CD14-positive monocyte (primary cell): Measurements from ENCODE around the gene PDE6B. TPM values are rescaled to one million over a fixed set of nuclear protein-coding genes. Genes with fewer than 3 reads are reported as not detected.
"Not testable (repeated sequence)": the region's sequence is repeated elsewhere in the genome, so short reads cannot be mapped to it uniquely, and the experiment has no call there.

Source experiments
- DNase-seq, 3 donors: peaks; one replicate each; pipeline ENCODE4 v3.0.0-alpha.2; 2011 to 2022
- H2AFZ ChIP-seq: 2 replicates; pipeline ENCODE4 v1.6.0; 2012; ENCODE audit warnings: mild to moderate bottlenecking, low read depth, low read length, inconsistent platforms; ENCODE audit not compliant: insufficient read depth, poor library complexity, severe bottlenecking
- H3K27ac ChIP-seq, 2 donors: 1 replicate in 1 of 2; 2 replicates in 1 of 2; pipeline ENCODE4 v1.5.1; 2012 to 2013; ENCODE audit warnings: low read length in 2 of 2, control low read depth in 1 of 2, inconsistent platforms in 1 of 2, low read depth in 1 of 2, mild to moderate bottlenecking in 1 of 2
- H3K27me3 ChIP-seq, 2 donors: one replicate each; pipeline versions ENCODE4 v1.6.0 to v1.6.1; 2011 to 2013; ENCODE audit warnings: low read length in 2 of 2; ENCODE audit not compliant: control insufficient read depth in 2 of 2, insufficient read depth in 2 of 2
- H3K36me3 ChIP-seq, 2 donors: replicated peaks in 1 of 2; 1 replicate in 1 of 2; 2 replicates in 1 of 2; pipeline versions ENCODE4 v1.5.1 to v1.6.1; 2012 to 2013; ENCODE audit warnings: low read length in 2 of 2, control low read depth in 1 of 2, inconsistent platforms in 1 of 2, mild to moderate bottlenecking in 1 of 2; ENCODE audit not compliant: insufficient read depth in 2 of 2, control insufficient read depth in 1 of 2
- H3K4me1 ChIP-seq, 2 donors: 1 replicate in 1 of 2; 2 replicates in 1 of 2; pipeline versions ENCODE4 v1.5.1 to v1.6.1; 2012 to 2013; ENCODE audit warnings: low read length in 2 of 2, control low read depth in 1 of 2, inconsistent platforms in 1 of 2, mild to moderate bottlenecking in 1 of 2, moderate library complexity in 1 of 2; ENCODE audit not compliant: insufficient read depth in 2 of 2, control insufficient read depth in 1 of 2
- H3K4me2 ChIP-seq: replicated peaks from 2 replicates; pipeline ENCODE3; 2012; ENCODE audit warnings: low read length, moderate library complexity, mild to moderate bottlenecking; ENCODE audit not compliant: poor library complexity, severe bottlenecking; ENCODE audit errors: extremely low read depth
- H3K4me3 ChIP-seq, 3 experiments: fragments of 200-600 bp in 1 of 3; sonication (generic) in 1 of 3; replicated peaks in 1 of 3; 1 replicate in 2 of 3; 2 replicates in 1 of 3; pipeline ENCODE4 v1.5.1; 2011 to 2013; ENCODE audit warnings: low read length in 3 of 3, mild to moderate bottlenecking in 3 of 3, control low read depth in 2 of 3, low read depth in 2 of 3, inconsistent platforms in 1 of 3, moderate library complexity in 1 of 3
- H3K79me2 ChIP-seq: 2 replicates; pipeline ENCODE4 v1.6.0; 2012; ENCODE audit warnings: mild to moderate bottlenecking, control low read depth, inconsistent platforms, low read length, moderate library complexity; ENCODE audit not compliant: insufficient read depth
- H3K9ac ChIP-seq: 2 replicates; pipeline ENCODE4 v1.6.0; 2017; ENCODE audit warnings: low read length, mild to moderate bottlenecking; ENCODE audit not compliant: insufficient read depth, poor library complexity, severe bottlenecking
- H3K9me3 ChIP-seq, 2 donors: replicated peaks in 1 of 2; 1 replicate in 1 of 2; 2 replicates in 1 of 2; pipeline versions ENCODE4 v1.5.1 to v1.6.1; 2012 to 2013; ENCODE audit warnings: low read length in 2 of 2, control low read depth in 1 of 2; ENCODE audit not compliant: control insufficient read depth in 1 of 2, insufficient read depth in 1 of 2
- H4K20me1 ChIP-seq: 2 replicates; pipeline ENCODE4 v1.6.0; 2012; ENCODE audit warnings: mild to moderate bottlenecking, low read length, control low read depth, moderate library complexity; ENCODE audit not compliant: insufficient read depth
- H3K27ac Mint-ChIP-seq, 7 donors: one replicate each; pipeline ENCODE4 v1.8.0; 2020; ENCODE audit warnings: mild to moderate bottlenecking in 7 of 7, mixed read lengths in 7 of 7, moderate library complexity in 6 of 7, inconsistent platforms in 2 of 7
- H3K27me3 Mint-ChIP-seq, 3 donors: one replicate each; pipeline ENCODE4 v1.8.0; 2021 to 2022; ENCODE audit warnings: low read depth in 3 of 3, mild to moderate bottlenecking in 3 of 3, mixed read lengths in 3 of 3, moderate library complexity in 3 of 3, inconsistent platforms in 1 of 3
- H3K36me3 Mint-ChIP-seq, 2 donors: one replicate each; pipeline ENCODE4 v1.8.0; 2020; ENCODE audit warnings: mixed read lengths in 2 of 2, inconsistent platforms in 1 of 2, mild to moderate bottlenecking in 1 of 2
- H3K4me1 Mint-ChIP-seq: one replicate; pipeline ENCODE4 v1.8.0; 2020; ENCODE audit warnings: mild to moderate bottlenecking, mixed read lengths
- H3K4me3 Mint-ChIP-seq, 2 donors: one replicate each; pipeline ENCODE4 v1.8.0; 2020; ENCODE audit warnings: mild to moderate bottlenecking in 2 of 2, mixed read lengths in 2 of 2, moderate library complexity in 1 of 2
- H3K9me3 Mint-ChIP-seq, 7 donors: one replicate each; pipeline ENCODE4 v1.8.0; 2020 to 2022; ENCODE audit warnings: mixed read lengths in 7 of 7, mild to moderate bottlenecking in 6 of 7, moderate library complexity in 6 of 7, inconsistent platforms in 2 of 7
- CTCF ChIP-seq: fragments of 200-600 bp; IDR thresholded peaks from one replicate; pipeline ENCODE4 v1.8.0; 2022; ENCODE audit warnings: antibody characterized with exemption, mild to moderate bottlenecking
- WGBS: methylation state at CpG from one replicate; pipeline ENCODE4 v1.1.5; 2013; ENCODE audit warnings: missing lambda C conversion rate; ENCODE audit not compliant: insufficient coverage; 5-methylcytosine and 5-hydroxymethylcytosine counted together
- intact Hi-C, 2 donors: fragments of 100-400 bp; cut with micrococcal nuclease; formaldehyde crosslinking; loops; one replicate each; pipeline versions ENCODE4 v1.15.0 to v1.15.1; 2023
- polyA plus RNA-seq, 3 donors: library from polyadenylated mRNA; depleted of rRNA in 1 of 3; unstranded in 2 of 3; stranded (reverse) in 1 of 3; fragments of 300-500 nt in 2 of 3; fragments of >200 nt in 1 of 3; fragmentation: Illumina TruSeq in 2 of 3; gene quantifications; 1 replicate in 2 of 3; 2 replicates in 1 of 3; pipeline ENCODE4 v1.2.3, GENCODE V29; 2012 to 2021

The PDE6B gene
- polyA plus RNA-seq, 3 donors: 3.7 to 6.3 (median 4.6) TPM

GRCh38 chr4:637536-638280, 12.3 kb downstream of the PDE6B start:
- intact Hi-C loops: no loop called here
- peaks cover 16 to 22% of the 10 kb centered on the region in 2 donors for H3K9me3 ChIP-seq
- DNase-seq: no peak

GRCh38 chr4:642366-642765, 17.0 kb downstream of the PDE6B start:
- DNase-seq, H3K27me3 ChIP-seq, H4K20me1 ChIP-seq, H3K79me2 ChIP-seq, H3K4me3 Mint-ChIP-seq, intact Hi-C loops, H3K36me3 Mint-ChIP-seq, H3K4me1 Mint-ChIP-seq, H3K4me2 ChIP-seq, H2AFZ ChIP-seq, H3K4me1 ChIP-seq, H3K4me3 ChIP-seq, H3K27ac ChIP-seq, H3K9ac ChIP-seq, H3K36me3 ChIP-seq, H3K27ac Mint-ChIP-seq: not testable (repeated sequence)
- 100% methylated on average over 1 of the region's 6 CpGs for WGBS
- peaks cover 9 to 24% of the 10 kb centered on the region in 2 donors for H3K9me3 ChIP-seq
- peaks cover 11 to 52% (median 35%) of the 10 kb centered on the region in 7 donors for H3K9me3 Mint-ChIP-seq
- peaks cover 10 to 28% (median 27%) of the 10 kb centered on the region in 3 donors for H3K27me3 Mint-ChIP-seq

More at GRCh38 chr4:637536-638280, 12.3 kb downstream of the PDE6B start:
- WGBS: 85% methylated on average over 26 of the region's 32 CpGs
- Histone ChIP-seq H3K27me3 (no peaks in the 10 kb centered on the region), H3K9ac (no peak overlapping the region), H2AFZ (no peak overlapping the region), H3K36me3 (no peaks in the 10 kb centered on the region), H3K4me2 (no peak overlapping the region), H4K20me1 (no peaks in the 10 kb centered on the region), H3K27ac (no peak overlapping the region), H3K79me2 (no peaks in the 10 kb centered on the region), H3K4me3 (no peak overlapping the region), H3K4me1 (no peaks in the 10 kb centered on the region)
- Mint-ChIP-seq H3K27ac (no peak overlapping the region), H3K4me3 (peak overlapping the region in 1 of 2 donors; percentile 48), H3K27me3 (peaks cover 5 to 18% (median 14%) of the 10 kb centered on the region in 3 donors), H3K4me1 (no peaks in the 10 kb centered on the region), H3K9me3 (peaks cover 9 to 36% (median 24%) of the 10 kb centered on the region in 7 donors), H3K36me3 (no peaks in the 10 kb centered on the region)
- no peak for TF ChIP-seq CTCF
